HEK293 (cell line): Measurements from ENCODE around the gene DSTN.

Experiments
- IKZF3 ChIP-seq: fragments of 450-650 bp; IDR thresholded peaks from 2 replicates; pipeline ENCODE4 v1.5.0; 2018; ENCODE audit warnings: missing biosample characterization, mild to moderate bottlenecking, missing genetic modification characterization, moderate library complexity
- KLF1 ChIP-seq: fragments of 450-650 bp; formaldehyde crosslinking; IDR thresholded peaks from 2 replicates; pipeline ENCODE4 v1.5.1; 2016; ENCODE audit warnings: missing biosample characterization, missing genetic modification characterization
- KLF8 ChIP-seq: fragments of 450-650 bp; formaldehyde crosslinking; IDR thresholded peaks from 2 replicates; pipeline ENCODE4 v1.5.1; 2016; ENCODE audit warnings: missing biosample characterization, missing genetic modification characterization
- MEIS1 ChIP-seq: sonication (generic); formaldehyde crosslinking; IDR thresholded peaks from 2 replicates; pipeline ENCODE4 v1.8.1; 2022; ENCODE audit warnings: missing genetic modification reagents, mild to moderate bottlenecking, borderline replicate concordance
- SCRT2 ChIP-seq: fragments of 450-650 bp; formaldehyde crosslinking; IDR thresholded peaks from 2 replicates; pipeline ENCODE4 v1.5.1; 2016; ENCODE audit warnings: missing biosample characterization, missing genetic modification characterization
- TCF7L2 ChIP-seq: IDR thresholded peaks from 2 replicates; pipeline ENCODE4 v1.6.1; 2011; ENCODE audit warnings: low read depth, mild to moderate bottlenecking, inconsistent platforms, low read length, moderate library complexity, borderline replicate concordance
- WT1 ChIP-seq: fragments of 450-650 bp; formaldehyde crosslinking; IDR thresholded peaks from 2 replicates; pipeline ENCODE4 v1.5.1; 2016; ENCODE audit warnings: missing biosample characterization, missing genetic modification characterization
- ZNF112 ChIP-seq: fragments of 450-650 bp; formaldehyde crosslinking; IDR thresholded peaks from 2 replicates; pipeline ENCODE4 v1.5.0; 2017; ENCODE audit warnings: missing biosample characterization, missing genetic modification characterization
- ZNF16 ChIP-seq: fragments of 450-650 bp; formaldehyde crosslinking; IDR thresholded peaks from 2 replicates; pipeline ENCODE4 v1.5.1; 2016; ENCODE audit warnings: low read depth, missing biosample characterization, missing genetic modification characterization
- ZNF266 ChIP-seq: fragments of 450-650 bp; formaldehyde crosslinking; IDR thresholded peaks from 2 replicates; pipeline ENCODE4 v1.5.1; 2016; ENCODE audit warnings: missing biosample characterization, missing genetic modification characterization, low read depth
- ZNF324 ChIP-seq: fragments of 450-650 bp; formaldehyde crosslinking; IDR thresholded peaks from 2 replicates; pipeline ENCODE4 v1.5.1; 2016; ENCODE audit warnings: missing biosample characterization, missing genetic modification characterization
- ZNF416 ChIP-seq: fragments of 450-650 bp; formaldehyde crosslinking; IDR thresholded peaks from 2 replicates; pipeline ENCODE4 v1.5.1; 2016; ENCODE audit warnings: missing biosample characterization, missing genetic modification characterization
- ZNF510 ChIP-seq: fragments of 450-650 bp; formaldehyde crosslinking; IDR thresholded peaks from 2 replicates; pipeline ENCODE4 v1.5.1; 2018; ENCODE audit warnings: mild to moderate bottlenecking, missing genetic modification characterization, missing biosample characterization; ENCODE audit not compliant: insufficient replicate concordance
- ZNF561 ChIP-seq: fragments of 450-650 bp; IDR thresholded peaks from 2 replicates; pipeline ENCODE4 v1.5.1; 2018; ENCODE audit warnings: missing biosample characterization, missing genetic modification characterization, borderline replicate concordance
- ZNF585B ChIP-seq: fragments of 450-650 bp; formaldehyde crosslinking; IDR thresholded peaks from 2 replicates; pipeline ENCODE4 v1.5.1; 2016; ENCODE audit warnings: missing biosample characterization, missing genetic modification characterization
- ZNF596 ChIP-seq: fragments of 450-650 bp; IDR thresholded peaks from 2 replicates; pipeline ENCODE4 v1.5.0; 2018; ENCODE audit warnings: missing biosample characterization, mild to moderate bottlenecking, missing genetic modification characterization, moderate library complexity
- ZNF629 ChIP-seq: fragments of 450-650 bp; formaldehyde crosslinking; IDR thresholded peaks from 2 replicates; pipeline ENCODE4 v1.5.1; 2017; ENCODE audit warnings: missing biosample characterization, missing genetic modification characterization
- ZNF677 ChIP-seq: fragments of 450-650 bp; IDR thresholded peaks from 2 replicates; pipeline ENCODE4 v1.5.0; 2018; ENCODE audit warnings: missing biosample characterization, mild to moderate bottlenecking, missing genetic modification characterization, moderate library complexity
- ZNF777 ChIP-seq: fragments of 450-650 bp; formaldehyde crosslinking; IDR thresholded peaks from 2 replicates; pipeline ENCODE4 v1.5.1; 2017; ENCODE audit warnings: missing biosample characterization, missing genetic modification characterization, borderline replicate concordance
- ZSCAN16 ChIP-seq: fragments of 450-650 bp; formaldehyde crosslinking; IDR thresholded peaks from 2 replicates; pipeline ENCODE4 v1.5.1; 2016; ENCODE audit warnings: missing biosample characterization, missing genetic modification characterization
- ZSCAN23 ChIP-seq: fragments of 450-650 bp; formaldehyde crosslinking; IDR thresholded peaks from 2 replicates; pipeline ENCODE4 v1.5.1; 2016; ENCODE audit warnings: missing biosample characterization, missing genetic modification characterization
- TF ChIP-seq, protein P1 (sequence below): fragments of 450-650 bp; formaldehyde crosslinking; IDR thresholded peaks from 2 replicates; pipeline ENCODE4 v1.5.1; 2016; ENCODE audit warnings: missing biosample characterization, missing genetic modification characterization
- TF ChIP-seq, protein P2 (sequence below): fragments of 450-650 bp; formaldehyde crosslinking; IDR thresholded peaks from 2 replicates; pipeline ENCODE4 v1.5.1; 2016; ENCODE audit warnings: missing biosample characterization, missing genetic modification characterization, low read depth
- TF ChIP-seq, protein P3 (sequence below): fragments of 450-650 bp; formaldehyde crosslinking; IDR thresholded peaks from 2 replicates; pipeline ENCODE4 v1.5.1; 2016; ENCODE audit warnings: missing biosample characterization, missing genetic modification characterization
- TF ChIP-seq, protein P4 (sequence below): fragments of 450-650 bp; formaldehyde crosslinking; IDR thresholded peaks from 2 replicates; pipeline ENCODE4 v1.5.1; 2016; ENCODE audit warnings: missing biosample characterization, missing genetic modification characterization
- TF ChIP-seq, protein P5 (sequence below): fragments of 450-650 bp; formaldehyde crosslinking; IDR thresholded peaks from 2 replicates; pipeline ENCODE4 v1.5.1; 2016; ENCODE audit warnings: missing biosample characterization, missing genetic modification characterization
- TF ChIP-seq, protein P6 (sequence below): fragments of 450-650 bp; formaldehyde crosslinking; IDR thresholded peaks from 2 replicates; pipeline ENCODE4 v1.5.1; 2016; ENCODE audit warnings: missing biosample characterization, missing genetic modification characterization

Gene DSTN

DNA sequence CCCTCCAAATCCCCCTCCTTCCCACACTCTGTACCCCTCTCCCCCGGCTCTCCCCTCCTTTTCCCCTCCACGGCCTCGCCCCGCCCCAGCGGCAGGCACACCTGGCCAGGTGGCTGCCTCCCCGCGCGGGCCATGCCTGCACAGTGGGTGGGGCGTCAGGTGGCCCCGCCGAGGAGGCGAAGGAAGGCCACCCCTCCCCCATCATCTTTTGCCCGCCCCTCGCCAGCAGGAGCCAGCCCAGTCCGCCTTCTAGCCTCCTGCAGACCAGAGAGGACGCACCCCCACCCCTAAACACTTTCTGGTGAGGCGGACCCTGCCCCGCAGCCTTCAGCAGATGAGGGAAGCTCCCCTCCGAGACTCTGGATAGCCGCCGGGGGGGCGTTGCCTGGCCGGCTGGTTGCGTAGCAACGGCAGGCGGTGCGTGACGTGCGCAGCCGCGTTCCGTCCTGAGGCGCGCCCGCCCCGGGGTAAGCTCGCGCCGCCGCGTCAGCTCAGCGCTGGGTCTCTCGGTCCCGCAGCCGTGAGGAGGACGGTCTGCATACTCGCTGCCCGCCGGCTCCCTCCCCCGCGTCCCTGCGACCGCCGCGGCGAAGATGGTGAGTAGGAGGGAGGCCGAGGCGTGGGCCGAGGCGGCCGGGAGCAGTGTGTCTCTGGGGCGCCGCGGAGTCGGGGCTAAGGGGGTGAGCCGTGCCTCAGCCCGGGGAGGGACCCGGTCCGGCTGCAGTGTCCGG lies at the start of gene DSTN (continued):
- TF ChIP-seq ZNF629 (tag by site-specific recombination), result peak; percentile 31; the same call in 1 of the 2 replicates
- TF ChIP-seq ZNF561 (tag by site-specific recombination), result no peak
- TF ChIP-seq WT1, result peak; percentile 21; the same call in 1 of the 2 replicates
- TF ChIP-seq, protein P1, sequence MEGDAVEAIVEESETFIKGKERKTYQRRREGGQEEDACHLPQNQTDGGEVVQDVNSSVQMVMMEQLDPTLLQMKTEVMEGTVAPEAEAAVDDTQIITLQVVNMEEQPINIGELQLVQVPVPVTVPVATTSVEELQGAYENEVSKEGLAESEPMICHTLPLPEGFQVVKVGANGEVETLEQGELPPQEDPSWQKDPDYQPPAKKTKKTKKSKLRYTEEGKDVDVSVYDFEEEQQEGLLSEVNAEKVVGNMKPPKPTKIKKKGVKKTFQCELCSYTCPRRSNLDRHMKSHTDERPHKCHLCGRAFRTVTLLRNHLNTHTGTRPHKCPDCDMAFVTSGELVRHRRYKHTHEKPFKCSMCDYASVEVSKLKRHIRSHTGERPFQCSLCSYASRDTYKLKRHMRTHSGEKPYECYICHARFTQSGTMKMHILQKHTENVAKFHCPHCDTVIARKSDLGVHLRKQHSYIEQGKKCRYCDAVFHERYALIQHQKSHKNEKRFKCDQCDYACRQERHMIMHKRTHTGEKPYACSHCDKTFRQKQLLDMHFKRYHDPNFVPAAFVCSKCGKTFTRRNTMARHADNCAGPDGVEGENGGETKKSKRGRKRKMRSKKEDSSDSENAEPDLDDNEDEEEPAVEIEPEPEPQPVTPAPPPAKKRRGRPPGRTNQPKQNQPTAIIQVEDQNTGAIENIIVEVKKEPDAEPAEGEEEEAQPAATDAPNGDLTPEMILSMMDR, result no peak
- no peak for TF ChIP-seq ZNF266 (tag by site-specific recombination)
- no peak for TF ChIP-seq ZNF112
- no peak for TF ChIP-seq ZNF677
- TF ChIP-seq KLF1 (tag by site-specific recombination), result peak; percentile 73
- TF ChIP-seq SCRT2 (tag by site-specific recombination), result no peak
- TF ChIP-seq, protein P2, sequence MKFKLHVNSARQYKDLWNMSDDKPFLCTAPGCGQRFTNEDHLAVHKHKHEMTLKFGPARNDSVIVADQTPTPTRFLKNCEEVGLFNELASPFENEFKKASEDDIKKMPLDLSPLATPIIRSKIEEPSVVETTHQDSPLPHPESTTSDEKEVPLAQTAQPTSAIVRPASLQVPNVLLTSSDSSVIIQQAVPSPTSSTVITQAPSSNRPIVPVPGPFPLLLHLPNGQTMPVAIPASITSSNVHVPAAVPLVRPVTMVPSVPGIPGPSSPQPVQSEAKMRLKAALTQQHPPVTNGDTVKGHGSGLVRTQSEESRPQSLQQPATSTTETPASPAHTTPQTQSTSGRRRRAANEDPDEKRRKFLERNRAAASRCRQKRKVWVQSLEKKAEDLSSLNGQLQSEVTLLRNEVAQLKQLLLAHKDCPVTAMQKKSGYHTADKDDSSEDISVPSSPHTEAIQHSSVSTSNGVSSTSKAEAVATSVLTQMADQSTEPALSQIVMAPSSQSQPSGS (tag by site-specific recombination), result no peak
- peak; percentile 36; the same call in 1 of the 2 replicates for TF ChIP-seq IKZF3 (tag by site-specific recombination)
- TF ChIP-seq, protein P3, sequence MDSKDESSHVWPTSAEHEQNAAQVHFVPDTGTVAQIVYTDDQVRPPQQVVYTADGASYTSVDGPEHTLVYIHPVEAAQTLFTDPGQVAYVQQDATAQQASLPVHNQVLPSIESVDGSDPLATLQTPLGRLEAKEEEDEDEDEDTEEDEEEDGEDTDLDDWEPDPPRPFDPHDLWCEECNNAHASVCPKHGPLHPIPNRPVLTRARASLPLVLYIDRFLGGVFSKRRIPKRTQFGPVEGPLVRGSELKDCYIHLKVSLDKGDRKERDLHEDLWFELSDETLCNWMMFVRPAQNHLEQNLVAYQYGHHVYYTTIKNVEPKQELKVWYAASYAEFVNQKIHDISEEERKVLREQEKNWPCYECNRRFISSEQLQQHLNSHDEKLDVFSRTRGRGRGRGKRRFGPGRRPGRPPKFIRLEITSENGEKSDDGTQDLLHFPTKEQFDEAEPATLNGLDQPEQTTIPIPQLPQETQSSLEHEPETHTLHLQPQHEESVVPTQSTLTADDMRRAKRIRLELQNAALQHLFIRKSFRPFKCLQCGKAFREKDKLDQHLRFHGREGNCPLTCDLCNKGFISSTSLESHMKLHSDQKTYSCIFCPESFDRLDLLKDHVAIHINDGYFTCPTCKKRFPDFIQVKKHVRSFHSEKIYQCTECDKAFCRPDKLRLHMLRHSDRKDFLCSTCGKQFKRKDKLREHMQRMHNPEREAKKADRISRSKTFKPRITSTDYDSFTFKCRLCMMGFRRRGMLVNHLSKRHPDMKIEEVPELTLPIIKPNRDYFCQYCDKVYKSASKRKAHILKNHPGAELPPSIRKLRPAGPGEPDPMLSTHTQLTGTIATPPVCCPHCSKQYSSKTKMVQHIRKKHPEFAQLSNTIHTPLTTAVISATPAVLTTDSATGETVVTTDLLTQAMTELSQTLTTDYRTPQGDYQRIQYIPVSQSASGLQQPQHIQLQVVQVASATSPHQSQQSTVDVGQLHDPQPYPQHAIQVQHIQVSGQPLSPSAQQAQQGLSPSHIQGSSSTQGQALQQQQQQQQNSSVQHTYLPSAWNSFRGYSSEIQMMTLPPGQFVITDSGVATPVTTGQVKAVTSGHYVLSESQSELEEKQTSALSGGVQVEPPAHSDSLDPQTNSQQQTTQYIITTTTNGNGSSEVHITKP (tag by site-specific recombination), result peak; percentile 87
- no peak for TF ChIP-seq ZSCAN23 (tag by site-specific recombination)
- TF ChIP-seq ZNF596 (tag by site-specific recombination), result no peak
- no peak for TF ChIP-seq ZNF510 (tag by site-specific recombination)
- TF ChIP-seq ZNF16 (tag by site-specific recombination), result no peak
- TF ChIP-seq KLF8 (tag by site-specific recombination), result peak; percentile 73
- no peak for TF ChIP-seq ZSCAN16 (tag by site-specific recombination)
- TF ChIP-seq, protein P4, sequence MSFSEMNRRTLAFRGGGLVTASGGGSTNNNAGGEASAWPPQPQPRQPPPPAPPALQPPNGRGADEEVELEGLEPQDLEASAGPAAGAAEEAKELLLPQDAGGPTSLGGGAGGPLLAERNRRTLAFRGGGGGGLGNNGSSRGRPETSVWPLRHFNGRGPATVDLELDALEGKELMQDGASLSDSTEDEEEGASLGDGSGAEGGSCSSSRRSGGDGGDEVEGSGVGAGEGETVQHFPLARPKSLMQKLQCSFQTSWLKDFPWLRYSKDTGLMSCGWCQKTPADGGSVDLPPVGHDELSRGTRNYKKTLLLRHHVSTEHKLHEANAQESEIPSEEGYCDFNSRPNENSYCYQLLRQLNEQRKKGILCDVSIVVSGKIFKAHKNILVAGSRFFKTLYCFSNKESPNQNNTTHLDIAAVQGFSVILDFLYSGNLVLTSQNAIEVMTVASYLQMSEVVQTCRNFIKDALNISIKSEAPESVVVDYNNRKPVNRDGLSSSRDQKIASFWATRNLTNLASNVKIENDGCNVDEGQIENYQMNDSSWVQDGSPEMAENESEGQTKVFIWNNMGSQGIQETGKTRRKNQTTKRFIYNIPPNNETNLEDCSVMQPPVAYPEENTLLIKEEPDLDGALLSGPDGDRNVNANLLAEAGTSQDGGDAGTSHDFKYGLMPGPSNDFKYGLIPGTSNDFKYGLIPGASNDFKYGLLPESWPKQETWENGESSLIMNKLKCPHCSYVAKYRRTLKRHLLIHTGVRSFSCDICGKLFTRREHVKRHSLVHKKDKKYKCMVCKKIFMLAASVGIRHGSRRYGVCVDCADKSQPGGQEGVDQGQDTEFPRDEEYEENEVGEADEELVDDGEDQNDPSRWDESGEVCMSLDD (tag by site-specific recombination), result peak; percentile 42
- TF ChIP-seq ZNF324 (tag by site-specific recombination), result no peak
- no peak for TF ChIP-seq ZNF416 (tag by site-specific recombination)
- no peak for TF ChIP-seq ZNF777 (tag by site-specific recombination)
- no peak for TF ChIP-seq MEIS1
- no peak for TF ChIP-seq ZNF585B (tag by site-specific recombination)
- TF ChIP-seq, protein P5, sequence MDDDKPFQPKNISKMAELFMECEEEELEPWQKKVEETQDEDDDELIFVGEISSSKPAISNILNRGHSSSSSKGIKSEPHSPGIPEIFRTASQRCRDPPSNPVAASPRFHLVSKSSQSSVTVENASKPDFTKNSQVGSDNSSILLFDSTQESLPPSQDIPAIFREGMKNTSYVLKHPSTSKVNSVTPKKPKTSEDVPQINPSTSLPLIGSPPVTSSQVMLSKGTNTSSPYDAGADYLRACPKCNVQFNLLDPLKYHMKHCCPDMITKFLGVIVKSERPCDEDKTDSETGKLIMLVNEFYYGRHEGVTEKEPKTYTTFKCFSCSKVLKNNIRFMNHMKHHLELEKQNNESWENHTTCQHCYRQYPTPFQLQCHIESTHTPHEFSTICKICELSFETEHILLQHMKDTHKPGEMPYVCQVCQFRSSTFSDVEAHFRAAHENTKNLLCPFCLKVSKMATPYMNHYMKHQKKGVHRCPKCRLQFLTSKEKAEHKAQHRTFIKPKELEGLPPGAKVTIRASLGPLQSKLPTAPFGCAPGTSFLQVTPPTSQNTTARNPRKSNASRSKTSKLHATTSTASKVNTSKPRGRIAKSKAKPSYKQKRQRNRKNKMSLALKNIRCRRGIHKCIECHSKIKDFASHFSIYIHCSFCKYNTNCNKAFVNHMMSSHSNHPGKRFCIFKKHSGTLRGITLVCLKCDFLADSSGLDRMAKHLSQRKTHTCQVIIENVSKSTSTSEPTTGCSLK, result no peak
- TF ChIP-seq, protein P6, sequence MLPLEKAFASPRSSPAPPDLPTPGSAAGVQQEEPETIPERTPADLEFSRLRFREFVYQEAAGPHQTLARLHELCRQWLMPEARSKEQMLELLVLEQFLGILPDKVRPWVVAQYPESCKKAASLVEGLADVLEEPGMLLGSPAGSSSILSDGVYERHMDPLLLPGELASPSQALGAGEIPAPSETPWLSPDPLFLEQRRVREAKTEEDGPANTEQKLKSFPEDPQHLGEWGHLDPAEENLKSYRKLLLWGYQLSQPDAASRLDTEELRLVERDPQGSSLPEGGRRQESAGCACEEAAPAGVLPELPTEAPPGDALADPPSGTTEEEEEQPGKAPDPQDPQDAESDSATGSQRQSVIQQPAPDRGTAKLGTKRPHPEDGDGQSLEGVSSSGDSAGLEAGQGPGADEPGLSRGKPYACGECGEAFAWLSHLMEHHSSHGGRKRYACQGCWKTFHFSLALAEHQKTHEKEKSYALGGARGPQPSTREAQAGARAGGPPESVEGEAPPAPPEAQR (tag by site-specific recombination), result no peak
- TF ChIP-seq TCF7L2, result no peak
